ENCODE data around the gene ABRAXAS1.

The ABRAXAS1 gene
- long read RNA-seq, full-length matches to known transcripts: 775 of 999 reads
- long read RNA-seq, partial matches to known transcripts: 62 of 999 reads
- long read RNA-seq, other reads (novel, unspliced or antisense): 162 of 999 reads

GRCh38 chr4:83484500-83485461 lies at the start of gene ABRAXAS1:
TSS of gene ABRAXAS1 (minus strand) at chr4:83485100. CDS start at chr4:83485072, 28 bp downstream.
- peak within 1 kb of the TSS; percentile 52 for H3K4me3 ChIP-seq (replicated peaks; ENCODE audit: insufficient read depth, low read length)
- H3K27ac ChIP-seq (replicated peaks): peak within 1 kb of the TSS; percentile 64
- DNase-seq (ENCODE audit: low read depth in 1 of 2, low spot score in 1 of 2): peak; percentile 69 to 90
- TF ChIP-seq SPI1 (IDR thresholded peaks at IDR 0.05; ENCODE audit: borderline replicate concordance, low read depth) (no peak), REST (IDR thresholded peaks at IDR 0.05; ENCODE audit: insufficient replicate concordance, low read depth) (peak; percentile 23), GABPA (IDR thresholded peaks at IDR 0.05; ENCODE audit: low read depth) (no peak; the same call in 1 of the 2 replicates), POLR2AphosphoS5 (IDR thresholded peaks at IDR 0.05; ENCODE audit: low read depth) (peak; percentile 87), CTCF (IDR thresholded peaks at IDR 0.05; ENCODE audit: insufficient read depth, low read length) (no peak)
- H3K27me3 ChIP-seq (ENCODE audit: insufficient read depth, poor library complexity, severe bottlenecking): no peaks in the 10 kb centered on the region

- no peak overlapping the region for H3K27ac ChIP-seq (replicated peaks)
- no peak overlapping the region for H3K4me3 ChIP-seq (replicated peaks; ENCODE audit: insufficient read depth, low read length)
- DNase-seq (ENCODE audit: low read depth in 1 of 2, low spot score in 1 of 2): no peak
- TF ChIP-seq GABPA (IDR thresholded peaks at IDR 0.05; ENCODE audit: low read depth): no peak
- no peak for TF ChIP-seq REST (IDR thresholded peaks at IDR 0.05; ENCODE audit: insufficient replicate concordance, low read depth)
- no peak for TF ChIP-seq CTCF (IDR thresholded peaks at IDR 0.05; ENCODE audit: insufficient read depth, low read length)
- no peak for TF ChIP-seq POLR2AphosphoS5 (IDR thresholded peaks at IDR 0.05; ENCODE audit: low read depth)
- no peak for TF ChIP-seq SPI1 (IDR thresholded peaks at IDR 0.05; ENCODE audit: borderline replicate concordance, low read depth)
- no peaks in the 10 kb centered on the region for H3K27me3 ChIP-seq (ENCODE audit: insufficient read depth, poor library complexity, severe bottlenecking)
Observed at GRCh38 chr4:83527671-83528070, 42.8 kb upstream of the ABRAXAS1 start.

GRCh38 chr4:83522239-83522638 lies 37.3 kb upstream of the ABRAXAS1 start:
- no peak for DNase-seq (ENCODE audit: low read depth in 1 of 2, low spot score in 1 of 2)
- Histone ChIP-seq H3K4me3 (replicated peaks; ENCODE audit: insufficient read depth, low read length) (no peak overlapping the region), H3K27ac (replicated peaks) (no peak overlapping the region), H3K27me3 (ENCODE audit: insufficient read depth, poor library complexity, severe bottlenecking) (no peaks in the 10 kb centered on the region)
- TF ChIP-seq GABPA (IDR thresholded peaks at IDR 0.05; ENCODE audit: low read depth) (no peak), REST (IDR thresholded peaks at IDR 0.05; ENCODE audit: insufficient replicate concordance, low read depth) (no peak), CTCF (IDR thresholded peaks at IDR 0.05; ENCODE audit: insufficient read depth, low read length) (no peak), SPI1 (IDR thresholded peaks at IDR 0.05; ENCODE audit: borderline replicate concordance, low read depth) (no peak), POLR2AphosphoS5 (IDR thresholded peaks at IDR 0.05; ENCODE audit: low read depth) (no peak)
